ENCODE measurements around the gene ITPR2. TPM values are rescaled to one million over a fixed set of nuclear protein-coding genes. Genes with fewer than 3 reads are reported as not detected.

Gene ITPR2
- total and polyA plus RNA-seq, 2 of the 13 experiments (the other 11 are each of a cell fraction or from before 2014, with no cell fraction given), result 31.9 to 81.9 TPM

DNA sequence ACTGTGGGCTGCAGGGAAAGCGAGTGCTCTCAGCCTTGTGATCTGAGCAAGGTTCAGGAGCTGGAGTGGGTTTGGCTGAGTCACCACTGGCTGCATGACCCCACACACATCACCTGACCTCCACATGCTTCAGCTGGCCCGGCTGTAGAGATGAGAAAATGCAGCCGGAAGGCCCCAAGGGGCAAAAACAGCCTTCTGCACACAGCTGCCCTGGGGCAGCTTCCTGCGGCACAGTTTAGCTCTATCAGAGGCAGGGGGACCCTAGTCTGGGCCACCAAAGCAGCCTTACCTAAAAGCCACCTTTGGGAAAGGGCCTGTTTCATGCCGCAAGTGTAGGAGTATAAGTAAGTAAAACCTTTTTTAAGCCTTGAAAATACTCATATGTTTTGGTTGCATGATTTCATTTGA, 514.3 kb downstream of the ITPR2 start (continued):
- TF ChIP-seq, protein P1, sequence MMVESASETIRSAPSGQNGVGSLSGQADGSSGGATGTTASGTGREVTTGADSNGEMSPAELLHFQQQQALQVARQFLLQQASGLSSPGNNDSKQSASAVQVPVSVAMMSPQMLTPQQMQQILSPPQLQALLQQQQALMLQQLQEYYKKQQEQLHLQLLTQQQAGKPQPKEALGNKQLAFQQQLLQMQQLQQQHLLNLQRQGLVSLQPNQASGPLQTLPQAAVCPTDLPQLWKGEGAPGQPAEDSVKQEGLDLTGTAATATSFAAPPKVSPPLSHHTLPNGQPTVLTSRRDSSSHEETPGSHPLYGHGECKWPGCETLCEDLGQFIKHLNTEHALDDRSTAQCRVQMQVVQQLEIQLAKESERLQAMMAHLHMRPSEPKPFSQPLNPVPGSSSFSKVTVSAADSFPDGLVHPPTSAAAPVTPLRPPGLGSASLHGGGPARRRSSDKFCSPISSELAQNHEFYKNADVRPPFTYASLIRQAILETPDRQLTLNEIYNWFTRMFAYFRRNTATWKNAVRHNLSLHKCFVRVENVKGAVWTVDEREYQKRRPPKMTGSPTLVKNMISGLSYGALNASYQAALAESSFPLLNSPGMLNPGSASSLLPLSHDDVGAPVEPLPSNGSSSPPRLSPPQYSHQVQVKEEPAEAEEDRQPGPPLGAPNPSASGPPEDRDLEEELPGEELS (CRISPR knock-in tag; IDR thresholded peaks at IDR 0.05), result peak; percentile 36; the same call in 1 of the 2 replicates
- TF ChIP-seq KAT8 (CRISPR knock-in tag; IDR thresholded peaks at IDR 0.05), result peak; percentile 53; the same call in 1 of the 2 replicates
- no peak for TF ChIP-seq ELF1 (CRISPR knock-in tag; IDR thresholded peaks at IDR 0.05)
- peak; percentile 23 for TF ChIP-seq XRCC5 (optimal IDR thresholded peaks at IDR 0.05; ENCODE audit: low read length)
- TF ChIP-seq MIER3 (CRISPR knock-in tag; IDR thresholded peaks at IDR 0.05; ENCODE audit: borderline replicate concordance), result 0 out of 2 replicates have a peak, but pooled peaks have one; percentile 49
- no peak for TF ChIP-seq CENPX (CRISPR knock-in tag; IDR thresholded peaks at IDR 0.05)
- TF ChIP-seq ZNF816 (CRISPR knock-in tag; IDR thresholded peaks at IDR 0.05; ENCODE audit: borderline replicate concordance), result no peak
- TF ChIP-seq U2AF2 (IDR thresholded peaks at IDR 0.05; ENCODE audit: low read depth, low read length), result no peak
- peak; percentile 26 to 28; a peak in 1 of 4 replicates for TF ChIP-seq MAFK (conservative IDR thresholded peaks at IDR 0.05 in 1 of 2, IDR thresholded peaks at IDR 0.05 in 1 of 2; ENCODE audit: low read length in 2 of 2)
- peak in 1 of 2 experiments; percentile 39; a peak in 1 of 4 replicates for TF ChIP-seq EP300 (IDR thresholded peaks at IDR 0.05; ENCODE audit: low read depth in 2 of 2, low read length in 2 of 2)
- no peak for TF ChIP-seq EP300 (CRISPR knock-in tag; IDR thresholded peaks at IDR 0.05; ENCODE audit: borderline replicate concordance)
- TF ChIP-seq, protein P2, sequence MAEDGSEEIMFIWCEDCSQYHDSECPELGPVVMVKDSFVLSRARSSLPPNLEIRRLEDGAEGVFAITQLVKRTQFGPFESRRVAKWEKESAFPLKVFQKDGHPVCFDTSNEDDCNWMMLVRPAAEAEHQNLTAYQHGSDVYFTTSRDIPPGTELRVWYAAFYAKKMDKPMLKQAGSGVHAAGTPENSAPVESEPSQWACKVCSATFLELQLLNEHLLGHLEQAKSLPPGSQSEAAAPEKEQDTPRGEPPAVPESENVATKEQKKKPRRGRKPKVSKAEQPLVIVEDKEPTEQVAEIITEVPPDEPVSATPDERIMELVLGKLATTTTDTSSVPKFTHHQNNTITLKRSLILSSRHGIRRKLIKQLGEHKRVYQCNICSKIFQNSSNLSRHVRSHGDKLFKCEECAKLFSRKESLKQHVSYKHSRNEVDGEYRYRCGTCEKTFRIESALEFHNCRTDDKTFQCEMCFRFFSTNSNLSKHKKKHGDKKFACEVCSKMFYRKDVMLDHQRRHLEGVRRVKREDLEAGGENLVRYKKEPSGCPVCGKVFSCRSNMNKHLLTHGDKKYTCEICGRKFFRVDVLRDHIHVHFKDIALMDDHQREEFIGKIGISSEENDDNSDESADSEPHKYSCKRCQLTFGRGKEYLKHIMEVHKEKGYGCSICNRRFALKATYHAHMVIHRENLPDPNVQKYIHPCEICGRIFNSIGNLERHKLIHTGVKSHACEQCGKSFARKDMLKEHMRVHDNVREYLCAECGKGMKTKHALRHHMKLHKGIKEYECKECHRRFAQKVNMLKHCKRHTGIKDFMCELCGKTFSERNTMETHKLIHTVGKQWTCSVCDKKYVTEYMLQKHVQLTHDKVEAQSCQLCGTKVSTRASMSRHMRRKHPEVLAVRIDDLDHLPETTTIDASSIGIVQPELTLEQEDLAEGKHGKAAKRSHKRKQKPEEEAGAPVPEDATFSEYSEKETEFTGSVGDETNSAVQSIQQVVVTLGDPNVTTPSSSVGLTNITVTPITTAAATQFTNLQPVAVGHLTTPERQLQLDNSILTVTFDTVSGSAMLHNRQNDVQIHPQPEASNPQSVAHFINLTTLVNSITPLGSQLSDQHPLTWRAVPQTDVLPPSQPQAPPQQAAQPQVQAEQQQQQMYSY (CRISPR knock-in tag; IDR thresholded peaks at IDR 0.05), result no peak
- no peak for TF ChIP-seq ATF7-NPFF (CRISPR knock-in tag; IDR thresholded peaks at IDR 0.05; ENCODE audit: low read depth)
- TF ChIP-seq ZFP41 (CRISPR knock-in tag; IDR thresholded peaks at IDR 0.05; ENCODE audit: borderline replicate concordance), result no peak
- peak; percentile 79 for TF ChIP-seq FOSL1 (CRISPR knock-in tag; IDR thresholded peaks at IDR 0.05; ENCODE audit: borderline replicate concordance)
- TF ChIP-seq DMAP1 (CRISPR knock-in tag; IDR thresholded peaks at IDR 0.05), result 0 out of 2 replicates have a peak, but pooled peaks have one; percentile 35
- TF ChIP-seq, protein P3, sequence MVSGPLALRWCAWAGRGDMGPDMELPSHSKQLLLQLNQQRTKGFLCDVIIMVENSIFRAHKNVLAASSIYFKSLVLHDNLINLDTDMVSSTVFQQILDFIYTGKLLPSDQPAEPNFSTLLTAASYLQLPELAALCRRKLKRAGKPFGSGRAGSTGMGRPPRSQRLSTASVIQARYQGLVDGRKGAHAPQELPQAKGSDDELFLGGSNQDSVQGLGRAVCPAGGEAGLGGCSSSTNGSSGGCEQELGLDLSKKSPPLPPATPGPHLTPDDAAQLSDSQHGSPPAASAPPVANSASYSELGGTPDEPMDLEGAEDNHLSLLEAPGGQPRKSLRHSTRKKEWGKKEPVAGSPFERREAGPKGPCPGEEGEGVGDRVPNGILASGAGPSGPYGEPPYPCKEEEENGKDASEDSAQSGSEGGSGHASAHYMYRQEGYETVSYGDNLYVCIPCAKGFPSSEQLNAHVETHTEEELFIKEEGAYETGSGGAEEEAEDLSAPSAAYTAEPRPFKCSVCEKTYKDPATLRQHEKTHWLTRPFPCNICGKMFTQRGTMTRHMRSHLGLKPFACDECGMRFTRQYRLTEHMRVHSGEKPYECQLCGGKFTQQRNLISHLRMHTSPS (CRISPR knock-in tag; IDR thresholded peaks at IDR 0.05; ENCODE audit: low read depth), result no peak
